Mucosa of stomach (tissue), 1 donor: ENCODE measurements around the gene MOV10L1.

Source experiments
- H3K27me3 ChIP-seq: one replicate; pipeline ENCODE4 v1.7.0; 2013; ENCODE audit warnings: mild to moderate bottlenecking, low read length; ENCODE audit not compliant: control insufficient read depth, insufficient read depth
- H3K36me3 ChIP-seq: one replicate; pipeline ENCODE4 v1.7.0; 2013; ENCODE audit warnings: low read length; ENCODE audit not compliant: control insufficient read depth, insufficient read depth
- H3K4me1 ChIP-seq: one replicate; pipeline ENCODE4 v1.7.0; 2013; ENCODE audit warnings: mild to moderate bottlenecking, low read length; ENCODE audit not compliant: control insufficient read depth, insufficient read depth
- H3K4me3 ChIP-seq: one replicate; pipeline ENCODE4 v1.7.0; 2013; ENCODE audit warnings: low read length
- H3K9ac ChIP-seq: one replicate; pipeline ENCODE4 v1.7.0; 2013; ENCODE audit warnings: mild to moderate bottlenecking, low read length, moderate library complexity
- H3K9me3 ChIP-seq: one replicate; pipeline ENCODE4 v1.7.0; 2013; ENCODE audit warnings: mild to moderate bottlenecking, low read length, moderate library complexity; ENCODE audit not compliant: control insufficient read depth
- donor health status: Pancreatic carcinoma.

MOV10L1 gene

GRCh38 chr22:50190941-50191741, 101.3 kb downstream of the MOV10L1 start:
- H3K36me3 ChIP-seq = peaks cover 8% of the 10 kb centered on the region
- peak overlapping the region; percentile 82 for H3K9ac ChIP-seq
- no peaks in the 10 kb centered on the region for H3K9me3 ChIP-seq
- no peaks in the 10 kb centered on the region for H3K27me3 ChIP-seq
- peak overlapping the region; percentile 61 for H3K4me3 ChIP-seq
- peaks cover 60% of the 10 kb centered on the region for H3K4me1 ChIP-seq

DNA sequence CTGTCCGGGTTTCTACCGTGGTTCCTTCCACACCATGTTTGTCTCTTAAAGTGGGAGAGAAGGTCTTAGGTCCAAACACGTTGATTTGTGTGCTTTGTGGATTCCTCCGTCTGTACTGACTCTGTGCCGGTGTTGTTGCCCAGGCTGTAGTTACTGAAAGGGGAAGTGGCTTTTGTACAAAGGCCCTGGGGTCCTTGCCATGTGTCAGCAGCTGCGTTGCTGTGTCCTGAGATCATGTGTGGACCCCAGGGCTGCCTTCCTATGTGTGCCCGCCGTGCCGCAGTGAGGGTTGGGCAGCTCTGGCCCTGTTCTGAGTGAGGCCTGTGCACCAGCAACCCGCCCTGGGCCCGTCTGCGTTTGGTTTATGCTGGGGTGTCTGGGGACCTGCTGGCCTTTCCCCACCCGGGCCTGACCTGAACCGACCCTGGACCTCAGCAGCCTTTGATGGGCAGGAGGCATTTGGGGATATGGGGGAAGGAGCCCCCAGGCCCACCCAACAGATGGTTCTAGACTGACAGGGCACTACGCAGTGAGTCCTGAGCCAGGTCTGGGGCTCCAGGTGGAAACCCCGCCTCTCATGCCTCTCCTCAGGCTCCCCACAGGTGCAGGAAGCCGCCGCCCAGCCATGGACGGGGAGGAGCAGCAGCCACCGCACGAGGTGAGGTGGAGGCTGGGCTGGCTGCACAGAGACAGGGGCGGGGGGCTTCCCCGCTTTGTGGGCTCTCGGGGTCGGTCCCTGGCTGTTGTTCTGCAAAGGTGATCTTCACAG, 102.8 kb downstream of the MOV10L1 start:
- H3K4me1 ChIP-seq = peaks cover 49% of the 10 kb centered on the region
- peaks cover 8% of the 10 kb centered on the region for H3K36me3 ChIP-seq
- no peaks in the 10 kb centered on the region for H3K27me3 ChIP-seq
- H3K4me3 ChIP-seq = no peak overlapping the region
- H3K9me3 ChIP-seq = no peaks in the 10 kb centered on the region
- H3K9ac ChIP-seq = peak overlapping the region; percentile 33

GRCh38 chr22:50193621-50194020, 103.8 kb downstream of the MOV10L1 start:
- H3K4me3 ChIP-seq = no peak overlapping the region
- peaks cover 8% of the 10 kb centered on the region for H3K36me3 ChIP-seq
- H3K4me1 ChIP-seq = peaks cover 48% of the 10 kb centered on the region
- no peak overlapping the region for H3K9ac ChIP-seq
- no peaks in the 10 kb centered on the region for H3K27me3 ChIP-seq
- H3K9me3 ChIP-seq = no peaks in the 10 kb centered on the region

GRCh38 chr22:50194037-50194805, 104.4 kb downstream of the MOV10L1 start:
- Histone ChIP-seq H3K4me3 (no peak overlapping the region), H3K4me1 (peaks cover 42% of the 10 kb centered on the region), H3K9ac (no peak overlapping the region), H3K27me3 (no peaks in the 10 kb centered on the region), H3K9me3 (no peaks in the 10 kb centered on the region), H3K36me3 (peaks cover 8% of the 10 kb centered on the region)

DNA sequence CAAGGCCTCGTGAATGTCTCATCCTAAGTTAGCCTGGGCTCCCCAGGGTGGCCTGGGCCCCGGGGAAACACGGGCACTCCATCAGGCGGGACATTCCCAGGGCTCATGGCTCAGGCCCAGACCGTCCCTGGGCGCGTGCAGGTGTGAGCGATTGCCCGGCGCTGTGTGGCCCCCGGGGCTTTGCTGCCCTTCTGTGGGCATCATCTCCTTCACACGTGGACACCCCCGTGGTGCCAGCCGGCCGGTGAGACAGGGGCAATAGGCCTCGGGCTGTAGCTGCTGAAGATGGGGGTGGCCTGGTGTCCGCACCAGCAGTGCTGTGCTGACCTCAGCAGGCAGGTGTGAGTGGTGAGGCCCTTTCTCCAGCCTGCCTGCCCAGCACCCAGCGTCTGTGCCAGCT, 106.5 kb downstream of the MOV10L1 start:
- no peaks in the 10 kb centered on the region for H3K27me3 ChIP-seq
- peaks cover 28% of the 10 kb centered on the region for H3K4me1 ChIP-seq
- H3K9me3 ChIP-seq = no peaks in the 10 kb centered on the region
- H3K36me3 ChIP-seq = peaks cover 8% of the 10 kb centered on the region
- no peak overlapping the region for H3K9ac ChIP-seq
- no peak overlapping the region for H3K4me3 ChIP-seq

- peaks cover 8% of the 10 kb centered on the region for H3K36me3 ChIP-seq
- H3K4me1 ChIP-seq = peaks cover 24% of the 10 kb centered on the region
- no peak overlapping the region for H3K9ac ChIP-seq
- no peaks in the 10 kb centered on the region for H3K27me3 ChIP-seq
- H3K4me3 ChIP-seq = no peak overlapping the region
- H3K9me3 ChIP-seq = no peaks in the 10 kb centered on the region
Measured at GRCh38 chr22:50197000-50197800, 107.4 kb downstream of the MOV10L1 start.

DNA sequence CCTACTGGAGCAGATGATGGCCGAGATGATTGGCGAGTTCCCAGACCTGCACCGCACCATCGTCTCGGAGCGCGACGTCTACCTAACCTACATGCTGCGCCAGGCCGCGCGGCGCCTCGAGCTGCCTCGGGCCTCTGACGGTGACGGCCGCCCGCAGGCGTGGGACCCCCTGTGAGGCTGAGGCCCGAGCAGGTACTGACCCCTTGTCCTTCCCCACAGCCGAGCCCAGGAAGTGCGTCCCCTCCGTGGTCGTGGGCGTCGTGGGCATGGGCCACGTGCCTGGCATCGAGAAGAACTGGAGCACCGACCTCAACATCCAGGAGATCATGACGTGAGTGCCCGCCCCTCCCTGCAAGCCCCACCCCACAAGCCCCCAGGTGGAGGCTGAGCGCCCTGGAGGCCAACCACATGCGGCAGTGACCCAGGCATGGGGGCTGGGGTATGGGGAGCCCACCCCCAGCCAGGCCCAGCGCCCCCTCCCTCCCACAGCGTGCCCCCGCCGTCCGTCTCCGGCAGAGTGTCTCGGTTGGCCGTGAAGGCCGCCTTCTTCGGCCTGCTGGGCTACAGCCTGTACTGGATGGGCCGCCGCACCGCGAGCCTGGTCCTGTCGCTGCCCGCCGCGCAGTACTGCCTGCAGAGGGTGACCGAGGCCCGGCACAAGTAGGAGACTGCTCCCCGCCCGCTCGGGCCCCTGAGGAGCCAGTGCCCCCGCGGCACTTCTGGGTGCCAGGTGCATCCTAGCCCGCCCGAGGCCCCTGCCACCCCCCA, 108.2 kb downstream of the MOV10L1 start:
- H3K4me3 ChIP-seq = no peak overlapping the region
- H3K4me1 ChIP-seq = peaks cover 18% of the 10 kb centered on the region
- H3K36me3 ChIP-seq = peaks cover 8% of the 10 kb centered on the region
- H3K9me3 ChIP-seq = no peaks in the 10 kb centered on the region
- H3K9ac ChIP-seq = no peak overlapping the region
- H3K27me3 ChIP-seq = no peaks in the 10 kb centered on the region

GRCh38 chr22:50198624-50199017, 108.8 kb downstream of the MOV10L1 start:
- peaks cover 14% of the 10 kb centered on the region for H3K4me1 ChIP-seq

DNA sequence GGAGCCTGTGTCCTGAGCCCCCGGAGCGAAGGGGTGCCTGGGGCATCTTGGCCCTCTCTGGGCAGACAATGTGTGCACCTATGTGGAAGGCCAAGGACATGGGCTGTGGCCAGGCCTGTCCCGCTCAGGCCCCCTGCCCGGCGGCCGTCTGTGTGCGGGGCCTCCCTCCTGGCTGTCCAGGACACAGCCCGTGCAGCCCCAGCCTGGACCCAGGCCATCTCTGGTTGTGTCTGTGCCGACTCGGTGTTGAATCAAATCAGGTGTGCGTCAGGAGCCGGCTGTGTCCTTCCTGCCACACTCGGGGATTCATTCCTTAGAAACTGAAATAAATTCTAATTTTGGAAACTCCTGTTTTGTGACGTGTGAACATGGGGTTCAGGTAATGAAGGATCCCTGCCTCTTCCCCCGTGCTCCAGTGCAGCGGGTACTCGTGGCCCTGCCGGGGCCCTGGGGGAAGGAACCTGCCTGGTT, 109.5 kb downstream of the MOV10L1 start:
- no peak overlapping the region for H3K9ac ChIP-seq
- H3K36me3 ChIP-seq = peaks cover 6% of the 10 kb centered on the region

More at GRCh38 chr22:50198624-50199017, 108.8 kb downstream of the MOV10L1 start:
- Histone ChIP-seq H3K36me3 (peaks cover 8% of the 10 kb centered on the region), H3K4me3 (no peak overlapping the region), H3K27me3 (no peaks in the 10 kb centered on the region), H3K9me3 (no peaks in the 10 kb centered on the region), H3K9ac (no peak overlapping the region)

DNA sequence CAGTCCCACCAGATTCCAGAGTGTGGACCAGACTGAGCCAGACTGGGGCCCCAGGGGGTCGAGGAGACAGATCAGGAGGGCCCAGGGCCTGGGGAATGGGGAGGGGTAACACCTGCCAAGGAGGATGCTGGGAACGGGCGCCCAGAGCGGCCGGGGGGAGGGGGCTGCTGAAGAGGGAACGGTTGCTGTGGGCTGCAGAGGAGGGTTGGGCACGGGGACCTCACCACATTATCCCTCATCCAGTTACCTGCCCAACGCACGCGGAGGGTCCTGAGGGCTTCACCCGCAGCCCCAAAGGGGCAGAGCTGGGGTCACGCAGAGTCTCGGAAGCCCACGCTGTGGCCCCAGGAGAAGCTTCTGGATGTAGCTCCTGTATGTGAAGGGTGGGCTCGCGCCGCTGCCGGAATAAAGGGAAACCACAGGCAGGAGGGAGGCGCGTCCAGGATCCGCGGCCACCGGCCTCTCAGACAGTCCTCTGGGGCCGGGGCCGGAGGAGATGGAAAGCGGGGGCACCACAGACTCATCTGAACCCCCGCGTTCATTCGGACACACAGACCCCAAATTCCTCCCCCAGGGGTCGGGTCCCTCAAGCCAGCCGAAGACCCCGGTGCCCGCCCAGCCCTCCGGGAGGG, 110.1 kb downstream of the MOV10L1 start:
- Histone ChIP-seq H3K9me3 (no peaks in the 10 kb centered on the region), H3K4me3 (peak overlapping the region; percentile 46), H3K4me1 (peaks cover 14% of the 10 kb centered on the region), H3K36me3 (no peaks in the 10 kb centered on the region), H3K27me3 (no peaks in the 10 kb centered on the region), H3K9ac (peak overlapping the region; percentile 59)

More for the DNA sequence above, 109.5 kb downstream of the MOV10L1 start:
- Histone ChIP-seq H3K4me3 (no peak overlapping the region), H3K4me1 (peaks cover 14% of the 10 kb centered on the region), H3K27me3 (no peaks in the 10 kb centered on the region), H3K9me3 (no peaks in the 10 kb centered on the region)
